H7 (cell line): ENCODE measurements around the gene R3HCC1L. TPM values are rescaled to one million over a fixed set of nuclear protein-coding genes. Genes with fewer than 3 reads are reported as not detected.

Experiments
- DNase-seq: peaks from one replicate; pipeline ENCODE4 v3.0.0; 2012
- H3K27me3 ChIP-seq: 2 replicates; pipeline ENCODE4 v1.6.0; 2011; ENCODE audit warnings: mild to moderate bottlenecking, low read length; ENCODE audit not compliant: control insufficient read depth, insufficient read depth
- H3K36me3 ChIP-seq: replicated peaks from 2 replicates; pipeline ENCODE4 v1.5.1; 2011; ENCODE audit warnings: low read length; ENCODE audit not compliant: control insufficient read depth, insufficient read depth
- H3K4me3 ChIP-seq: 2 replicates; pipeline ENCODE4 v1.5.1; 2011; ENCODE audit warnings: low read depth, mild to moderate bottlenecking, control low read depth, low read length, moderate library complexity; ENCODE audit not compliant: insufficient read depth
- total RNA-seq: library from RNA; depleted of rRNA; stranded (reverse); fragments of >200 nt; shearing (Covaris generic); gene quantifications from 2 replicates; pipeline ENCODE4 v1.2.3, GENCODE V29; 2014

R3HCC1L gene
- total RNA-seq, 1 experiment from 2014 or later: 11.8 TPM

DNA sequence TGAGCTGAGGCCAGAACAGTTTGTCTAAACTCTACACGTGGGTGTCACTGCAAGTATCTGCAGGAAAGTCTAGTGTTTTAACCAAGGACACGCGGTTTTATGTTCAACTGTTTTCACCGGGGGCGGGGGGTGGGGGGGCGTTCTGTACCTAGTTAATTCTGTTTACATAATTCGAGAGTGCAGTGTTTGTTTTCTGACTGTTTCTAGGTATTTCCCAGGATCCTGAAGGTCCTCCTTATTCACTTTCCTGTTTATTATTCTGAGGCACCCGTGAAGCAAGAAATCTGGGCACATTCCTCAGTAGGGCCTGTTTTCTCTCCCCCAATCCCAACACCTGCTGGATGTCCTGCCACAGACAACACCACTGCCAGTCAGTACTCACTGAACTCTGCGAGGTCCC is 125.9 kb downstream of the R3HCC1L start:
- Histone ChIP-seq H3K4me3 (no peak overlapping the region), H3K27me3 (no peaks in the 10 kb centered on the region), H3K36me3 (no peaks in the 10 kb centered on the region)
- no peak for DNase-seq

DNA sequence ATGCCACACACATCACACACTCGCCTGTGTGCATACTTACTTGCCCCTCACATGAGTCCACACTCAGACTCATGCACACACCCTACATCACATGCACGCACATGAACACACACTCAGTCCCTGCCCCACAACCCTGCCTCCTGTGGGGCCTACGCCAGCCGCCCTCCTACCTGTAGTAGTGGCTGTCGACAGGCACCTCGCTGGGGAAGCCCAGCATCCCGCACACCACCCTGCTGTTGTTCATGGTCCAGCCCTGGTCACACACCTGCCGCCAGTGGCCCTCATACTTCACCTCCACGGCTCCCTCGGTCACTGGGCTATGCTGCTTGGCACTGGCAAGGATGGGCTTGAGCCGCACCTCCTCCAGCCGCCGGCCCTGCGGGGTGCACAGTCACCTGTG is 126.3 kb downstream of the R3HCC1L start:
- Histone ChIP-seq H3K36me3 (no peaks in the 10 kb centered on the region), H3K27me3 (no peaks in the 10 kb centered on the region)

DNA sequence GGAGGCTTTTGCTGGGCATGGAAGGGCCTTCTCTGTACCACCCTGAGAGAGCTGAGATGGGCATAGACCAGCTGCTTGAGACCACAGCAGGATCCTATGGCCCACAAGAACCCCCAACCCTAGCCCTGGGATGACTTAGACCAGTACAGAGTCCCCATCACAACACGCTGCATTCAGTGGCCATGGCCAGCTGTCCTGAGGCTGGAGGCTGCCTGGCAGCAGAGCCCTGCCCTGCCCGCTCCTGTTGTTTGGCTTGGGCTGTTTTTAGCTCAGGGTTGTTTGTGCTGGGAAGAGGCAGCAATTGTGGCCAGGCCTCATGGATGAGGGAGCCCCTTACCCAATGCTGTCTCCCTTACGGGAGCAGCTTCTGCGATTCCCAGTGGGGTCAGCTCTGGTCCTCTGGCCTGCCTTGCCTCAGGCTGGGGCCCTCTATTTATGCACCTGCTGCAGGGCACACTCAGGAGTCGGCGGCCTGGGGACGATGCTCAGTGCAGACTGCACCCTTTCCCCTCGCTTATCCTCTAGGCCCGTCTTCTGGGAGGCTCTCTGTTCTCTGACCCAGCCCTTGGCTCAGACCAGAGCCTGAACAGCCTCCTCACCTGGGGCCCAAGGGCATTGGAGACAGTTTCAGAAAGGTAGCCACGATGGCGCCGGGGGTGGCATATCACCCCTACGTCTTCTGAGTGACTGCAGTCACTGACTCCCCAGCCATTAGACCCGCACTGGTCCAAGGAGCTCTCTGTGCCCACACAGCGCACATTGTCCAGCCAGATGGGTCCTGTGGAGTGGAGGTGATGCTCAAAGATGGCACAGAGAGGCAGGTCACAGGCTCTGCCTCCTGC is 127.2 kb downstream of the R3HCC1L start:
- DNase-seq: no peak

More for the DNA sequence above, 126.3 kb downstream of the R3HCC1L start:
- no peak for DNase-seq
- no peak overlapping the region for H3K4me3 ChIP-seq

DNA sequence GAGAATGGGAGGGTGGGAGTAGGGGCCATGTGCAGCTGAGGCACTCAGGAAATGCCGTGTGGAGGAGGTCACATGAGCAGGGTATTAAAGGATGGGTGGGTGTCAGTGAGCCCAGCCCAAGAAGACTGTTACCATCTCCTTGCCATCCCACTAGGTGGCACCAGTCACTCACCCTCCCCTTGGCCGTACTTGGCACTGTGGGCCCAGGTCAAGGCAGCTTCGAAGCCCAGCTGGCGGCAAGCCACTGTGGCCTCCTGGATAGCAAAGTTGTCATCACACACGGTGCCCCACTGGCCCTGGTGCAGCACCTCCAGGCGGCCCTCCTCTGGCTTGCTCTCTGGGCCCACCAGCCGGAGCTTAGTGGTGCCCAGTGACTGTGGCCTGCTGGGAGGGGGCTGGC is 128.1 kb downstream of the R3HCC1L start:
- Histone ChIP-seq H3K27me3 (no peaks in the 10 kb centered on the region), H3K4me3 (no peak overlapping the region), H3K36me3 (no peaks in the 10 kb centered on the region)
- DNase-seq: peak; percentile 83

More for the DNA sequence above, 127.2 kb downstream of the R3HCC1L start:
- no peaks in the 10 kb centered on the region for H3K36me3 ChIP-seq
- no peak overlapping the region for H3K4me3 ChIP-seq
- H3K27me3 ChIP-seq: no peaks in the 10 kb centered on the region

DNA sequence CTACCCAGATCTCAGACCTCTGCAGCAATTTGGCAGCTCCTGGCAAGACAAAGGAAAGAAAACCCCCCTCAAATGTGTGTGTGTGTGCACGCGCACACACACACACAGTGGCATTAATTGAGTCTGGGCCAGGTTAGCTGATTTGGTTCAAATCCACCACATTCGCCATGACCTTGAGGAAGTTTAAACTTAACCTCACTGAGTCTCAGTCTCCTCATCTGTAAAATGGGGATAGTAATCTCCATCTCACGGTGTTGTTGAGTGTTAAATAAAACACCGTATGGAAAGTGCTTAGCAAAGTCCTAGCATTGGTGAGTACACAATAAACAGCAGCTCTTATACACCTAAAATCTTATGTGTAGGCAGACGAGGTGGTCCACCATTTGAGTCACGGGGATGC is 128.6 kb downstream of the R3HCC1L start:
- H3K27me3 ChIP-seq: peaks cover 3% of the 10 kb centered on the region; the same call in 1 of the 2 replicates
- no peaks in the 10 kb centered on the region for H3K36me3 ChIP-seq
- no peak for DNase-seq
- no peak overlapping the region for H3K4me3 ChIP-seq

DNA sequence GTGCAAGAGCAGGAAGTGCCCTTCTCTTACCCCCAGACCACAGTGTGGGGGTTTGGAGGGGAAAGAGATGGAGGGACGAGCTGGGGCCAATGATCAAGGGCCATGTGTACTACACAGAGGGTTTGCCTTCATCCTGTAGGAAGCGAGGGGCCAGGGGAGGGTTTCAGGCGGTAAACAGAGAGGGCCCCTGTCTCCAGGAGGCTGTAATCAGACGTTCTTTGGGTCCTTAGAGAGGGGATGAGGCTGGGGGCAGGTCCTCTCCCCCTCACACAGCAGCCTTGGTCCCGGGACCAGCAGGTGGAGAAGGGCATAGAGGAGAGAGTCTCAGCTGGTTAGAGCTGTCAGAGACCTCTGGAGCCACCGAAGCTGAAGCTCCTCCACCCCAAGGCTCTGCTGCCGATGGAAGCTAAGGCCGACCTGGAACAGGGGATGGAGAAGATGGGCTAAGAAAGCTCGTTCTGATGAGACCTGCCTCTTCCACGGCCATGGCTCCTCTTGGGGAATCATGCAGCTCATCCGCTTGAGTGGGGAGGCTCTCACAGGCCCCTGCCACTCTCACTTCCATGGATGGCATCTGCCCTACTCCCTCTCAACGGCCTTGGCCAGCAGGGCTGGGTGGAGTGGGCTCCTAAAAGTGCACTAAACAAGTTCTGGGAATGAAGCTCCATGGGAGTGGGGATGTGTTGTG is 130.1 kb downstream of the R3HCC1L start:
- Histone ChIP-seq H3K4me3 (no peak overlapping the region), H3K27me3 (peaks cover 6% of the 10 kb centered on the region), H3K36me3 (no peaks in the 10 kb centered on the region)
- DNase-seq: no peak

DNA sequence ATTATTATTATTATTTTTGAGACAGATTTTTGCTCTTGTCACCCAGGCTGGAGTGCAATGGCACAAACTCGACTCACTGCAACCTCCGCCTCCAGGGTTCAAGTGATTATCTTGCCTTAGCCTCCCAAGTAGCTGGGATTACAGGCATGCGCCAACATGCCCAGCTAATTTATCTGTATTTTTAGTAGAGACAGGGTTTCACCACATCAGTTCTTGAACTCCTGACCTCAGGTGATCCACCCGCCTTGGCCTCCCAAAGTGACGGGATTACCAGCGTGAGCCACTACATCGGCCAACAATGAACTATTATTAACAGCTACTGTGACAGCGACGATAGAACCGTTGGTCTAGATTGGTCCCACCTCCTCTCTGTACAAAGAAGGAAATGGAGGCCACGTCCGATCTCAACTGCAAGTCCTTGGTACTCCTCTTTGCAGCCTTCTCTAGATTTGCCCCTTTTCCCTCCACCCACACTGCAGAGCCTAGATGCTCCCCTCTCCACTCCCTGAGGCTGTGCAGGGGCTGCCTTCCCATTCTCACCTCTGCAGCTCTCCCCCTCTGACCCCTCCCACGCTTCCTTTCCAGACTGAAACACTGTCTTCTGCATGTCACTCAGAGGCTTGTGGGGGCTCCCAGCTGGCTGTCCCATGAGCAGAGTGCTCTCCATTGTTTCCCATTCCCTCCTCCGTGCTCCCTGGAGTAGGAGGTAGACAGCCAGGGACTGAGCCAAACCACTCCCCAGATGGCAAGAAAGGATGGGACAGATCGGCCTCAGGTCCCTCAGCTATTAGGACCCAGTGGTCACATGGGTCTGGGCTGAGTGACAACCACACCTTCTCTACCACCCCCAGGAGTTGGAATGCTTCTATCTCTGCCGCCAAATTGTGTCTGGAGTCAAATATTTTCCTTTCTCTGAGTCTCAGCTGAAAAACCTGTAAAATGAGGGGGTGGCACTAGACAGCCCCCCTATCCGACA is 131.2 kb downstream of the R3HCC1L start:
- Histone ChIP-seq H3K36me3 (no peaks in the 10 kb centered on the region), H3K4me3 (no peak overlapping the region), H3K27me3 (peaks cover 6% of the 10 kb centered on the region)
- DNase-seq: no peak

DNA sequence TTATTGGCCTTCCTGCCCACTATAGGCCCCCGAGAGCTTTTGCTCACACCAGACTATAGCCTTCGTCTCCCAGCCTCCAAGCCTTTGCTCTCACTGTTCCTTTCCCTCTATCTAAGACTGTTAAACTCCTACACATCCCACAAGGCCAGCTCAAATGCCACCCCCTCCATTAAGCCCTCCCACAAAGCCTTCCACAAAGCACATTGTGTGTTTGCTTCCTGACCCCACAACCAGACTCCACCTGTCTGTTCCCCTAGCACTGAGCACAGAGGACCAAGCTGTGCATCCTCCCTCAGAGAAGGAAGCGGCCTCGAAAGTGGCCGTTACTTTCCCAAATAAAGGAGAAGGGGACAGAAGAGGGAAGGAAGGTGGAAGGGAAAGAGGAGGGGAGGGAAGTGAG is 132.2 kb downstream of the R3HCC1L start:
- Histone ChIP-seq H3K4me3 (no peak overlapping the region), H3K27me3 (peaks cover 6% of the 10 kb centered on the region), H3K36me3 (no peaks in the 10 kb centered on the region)
- DNase-seq: no peak

DNA sequence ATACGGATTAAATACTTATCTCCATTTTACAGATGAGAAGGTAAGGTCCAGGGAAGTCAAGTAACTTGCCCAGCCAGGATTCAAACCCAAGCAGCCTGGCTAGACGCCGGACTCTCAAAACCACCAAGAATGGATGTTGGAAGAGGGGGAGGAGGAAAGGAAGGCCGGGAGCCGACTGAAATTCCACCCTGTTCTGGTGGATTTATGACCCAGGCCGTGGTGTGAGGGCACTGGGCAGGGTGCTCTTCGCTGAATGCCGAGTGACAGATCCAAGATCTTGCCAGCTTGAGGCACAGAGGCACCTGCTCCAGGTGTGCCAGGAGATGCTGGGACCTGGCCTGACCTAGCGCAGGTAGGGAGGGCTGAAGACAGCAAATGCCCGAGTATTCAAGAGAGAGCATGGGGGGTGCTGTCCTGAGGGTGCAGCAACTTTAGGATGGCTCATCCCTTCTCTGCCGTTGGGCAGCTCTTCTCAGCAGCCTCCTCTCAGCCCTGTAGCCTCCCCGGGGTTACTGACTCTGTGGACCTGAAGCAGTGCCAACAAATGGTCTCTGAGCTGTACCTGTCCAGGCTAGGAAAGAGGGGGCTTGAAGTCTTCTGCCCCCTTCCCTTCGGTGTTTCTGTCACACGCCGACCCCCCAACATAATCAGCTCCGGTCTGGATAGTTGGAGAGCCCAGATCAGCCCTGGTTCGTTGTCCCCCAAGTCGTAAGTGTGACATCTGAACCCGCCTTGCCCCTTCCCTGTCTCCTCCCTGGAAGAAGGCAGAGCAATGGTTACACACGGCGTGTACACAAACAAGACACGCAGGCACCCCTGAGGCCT is 132.8 kb downstream of the R3HCC1L start:
- Histone ChIP-seq H3K27me3 (peaks cover 6% of the 10 kb centered on the region), H3K4me3 (peak overlapping the region; percentile 37), H3K36me3 (no peaks in the 10 kb centered on the region)
- DNase-seq: no peak

DNA sequence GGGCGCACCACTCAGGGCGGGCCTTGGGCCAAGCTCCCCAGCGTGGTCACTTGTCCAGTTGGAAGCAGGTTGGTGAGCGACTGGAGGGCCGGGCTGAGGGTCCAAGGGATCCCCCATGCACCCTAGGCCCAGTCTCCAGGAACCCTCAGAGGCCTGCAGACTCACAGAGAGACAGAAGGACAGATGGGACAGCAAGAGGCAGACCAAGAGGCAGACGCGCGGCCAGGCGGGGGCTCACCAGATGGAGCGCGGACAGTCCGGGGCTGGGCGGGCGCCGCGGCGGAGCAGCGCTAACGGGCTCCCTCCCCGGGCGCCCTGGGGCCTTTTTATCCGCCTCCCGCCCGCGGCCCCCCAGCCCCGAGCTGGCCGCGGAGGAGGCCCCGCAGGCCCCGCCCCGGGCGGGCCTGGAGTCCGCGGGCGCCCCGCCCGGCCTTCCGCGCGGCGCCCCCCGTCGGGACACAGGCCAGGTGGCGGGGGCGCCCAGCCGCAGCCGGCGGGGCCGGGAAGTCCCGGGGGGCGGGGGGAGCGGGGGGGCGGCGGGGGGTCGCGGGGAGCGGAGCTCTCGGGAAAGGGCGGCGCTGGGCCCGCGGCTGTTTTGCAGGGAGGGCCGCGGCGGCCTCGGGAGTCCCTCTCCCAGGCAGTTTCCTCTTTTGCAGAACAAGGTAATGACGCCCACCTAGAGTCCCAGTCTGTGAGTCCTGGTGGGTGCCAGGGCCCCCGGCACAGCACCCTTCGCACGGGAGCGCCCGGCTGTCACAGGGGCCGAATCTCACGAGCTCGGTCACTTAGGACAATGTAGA is 133.6 kb downstream of the R3HCC1L start, which contains the start of gene LOXL4:
Gene LOXL4 (minus strand): TSS at position 301 of the 800 bp plus-strand sequence. CDS start 5,175 bp downstream, outside the sequence.
- Histone ChIP-seq H3K36me3 (no peaks in the 10 kb centered on the region), H3K27me3 (peaks cover 6% of the 10 kb centered on the region), H3K4me3 (peak within 1 kb of the TSS; percentile 51)
- peak; percentile 91 for DNase-seq

DNA sequence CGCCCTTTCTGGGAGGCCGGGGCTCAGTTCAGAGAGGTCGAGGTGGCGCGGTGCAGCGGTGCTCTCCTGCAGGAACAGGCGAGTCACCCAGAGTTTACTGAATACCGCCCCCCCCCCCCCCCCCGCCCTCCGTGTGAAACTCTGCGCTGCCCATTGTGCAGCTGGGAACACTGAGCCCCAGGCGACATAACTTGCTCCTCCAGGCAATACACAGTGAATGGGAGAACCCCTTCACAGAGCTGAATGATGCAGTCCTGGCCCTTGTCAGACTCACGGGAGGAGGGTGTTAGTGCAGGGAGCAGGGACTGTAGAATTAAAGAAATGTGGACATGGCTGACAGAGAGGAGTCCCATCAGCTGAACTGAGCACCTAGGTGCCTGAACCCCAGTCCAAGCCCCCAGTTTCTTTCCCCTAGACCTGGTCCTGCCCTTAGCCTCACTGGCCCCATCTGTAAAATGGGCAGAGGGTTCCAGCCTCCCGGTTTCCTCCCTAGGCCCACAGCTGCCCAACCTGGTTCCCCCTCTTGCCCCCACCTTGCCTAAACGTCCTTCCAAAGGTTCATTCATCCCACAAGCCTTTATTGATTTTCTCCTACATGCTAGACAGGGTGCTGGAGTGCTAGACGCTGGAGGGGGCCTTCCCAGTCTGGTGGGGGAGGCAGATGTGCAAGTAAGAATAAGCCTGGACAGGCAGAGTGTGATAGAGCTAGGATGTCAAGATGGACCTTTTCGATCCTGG is 134.4 kb downstream of the R3HCC1L start:
- Histone ChIP-seq H3K4me3 (peak overlapping the region; percentile 51), H3K36me3 (no peaks in the 10 kb centered on the region), H3K27me3 (peaks cover 6% of the 10 kb centered on the region)
- DNase-seq: no peak

DNA sequence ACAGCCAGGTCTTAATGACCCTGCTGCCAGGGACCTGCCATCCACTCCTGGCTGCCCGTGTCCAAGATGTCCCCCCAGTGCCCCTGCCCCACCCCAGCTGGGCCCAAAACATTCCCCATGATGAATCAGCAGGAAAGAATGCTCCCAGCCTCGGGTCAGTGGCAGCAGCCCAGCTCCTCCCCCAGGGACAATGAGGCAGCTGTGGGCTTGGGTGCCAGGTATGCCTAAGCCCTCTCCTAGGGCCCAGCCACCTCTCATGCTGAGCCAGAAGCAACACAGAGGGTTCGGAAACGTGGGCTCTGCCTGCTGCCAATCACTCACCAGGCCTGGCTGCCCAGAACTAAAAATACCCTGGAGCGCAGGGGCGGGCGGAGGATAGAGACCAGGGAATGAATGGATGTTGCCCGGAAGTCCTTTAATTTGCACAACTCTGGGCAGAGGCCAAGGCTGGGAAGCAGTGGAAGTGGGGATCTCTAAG is 135.0 kb downstream of the R3HCC1L start:
- H3K4me3 ChIP-seq: no peak overlapping the region
- no peaks in the 10 kb centered on the region for H3K36me3 ChIP-seq
- DNase-seq: peak; percentile 71
- H3K27me3 ChIP-seq: peaks cover 6% of the 10 kb centered on the region
